PFSK-1 (cell line): Measurements from ENCODE around the gene FAM114A2.

ENCODE experiments used
- FOXP2 ChIP-seq: optimal IDR thresholded peaks from 2 replicates; pipeline ENCODE3; 2011; ENCODE audit warnings: borderline replicate concordance, control low read depth, inconsistent platforms; ENCODE audit not compliant: insufficient read depth; ENCODE audit errors: extremely low read length, extremely low read depth
- POLR2AphosphoS5 ChIP-seq: IDR thresholded peaks from 2 replicates; pipeline ENCODE4 v1.6.1; 2012; ENCODE audit warnings: low read depth, mild to moderate bottlenecking, control low read depth, low read length, moderate library complexity
- REST ChIP-seq, 2 experiments: IDR thresholded peaks; 2 replicates each; pipeline versions ENCODE4 v1.6.1 to v1.8.0; 2011 to 2012; ENCODE audit warnings: low read depth in 2 of 2, low read length in 2 of 2, control low read depth in 1 of 2, inconsistent platforms in 1 of 2, mild to moderate bottlenecking in 1 of 2, moderate library complexity in 1 of 2; ENCODE audit not compliant: insufficient read depth in 1 of 2
- SIN3A ChIP-seq: IDR thresholded peaks from 2 replicates; pipeline ENCODE4 v1.6.1; 2012; ENCODE audit warnings: mild to moderate bottlenecking, low read length, moderate library complexity, borderline replicate concordance; ENCODE audit not compliant: insufficient read depth
- TAF1 ChIP-seq: IDR thresholded peaks from 2 replicates; pipeline ENCODE4 v1.6.1; 2012; ENCODE audit warnings: low read length, control low read depth, borderline replicate concordance; ENCODE audit not compliant: insufficient read depth

FAM114A2 gene

GRCh38 chr5:153979028-153979783 is 59.5 kb downstream of the FAM114A2 start:
- no peak for TF ChIP-seq TAF1
- no peak for TF ChIP-seq SIN3A
- no peak for TF ChIP-seq REST (IDR thresholded peaks at IDR 0.05; ENCODE audit: insufficient read depth in 1 of 2, low read depth in 2 of 2, low read length in 2 of 2)
- no peak for TF ChIP-seq FOXP2
- TF ChIP-seq POLR2AphosphoS5, result no peak

DNA sequence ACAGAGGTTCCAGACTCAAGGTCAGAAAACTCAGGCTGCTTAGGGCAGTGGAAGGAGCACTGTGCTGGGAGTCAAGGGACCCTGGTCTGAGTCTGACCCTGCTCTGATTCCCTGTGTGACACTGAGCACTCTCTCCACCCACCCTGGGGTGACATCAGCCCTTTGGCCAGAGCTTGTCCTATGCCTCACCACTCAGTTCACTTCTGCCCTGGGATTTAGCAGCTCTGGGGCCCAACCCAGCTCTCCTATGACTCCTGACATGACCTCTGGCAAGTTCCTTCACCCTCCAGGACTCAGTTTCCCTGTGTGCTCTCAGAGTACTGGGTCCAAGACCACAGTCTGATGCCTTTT is 63.9 kb downstream of the FAM114A2 start:
- TF ChIP-seq FOXP2 (no peak), SIN3A (no peak), TAF1 (no peak), POLR2AphosphoS5 (no peak), REST (IDR thresholded peaks at IDR 0.05; ENCODE audit: insufficient read depth in 1 of 2, low read depth in 2 of 2, low read length in 2 of 2) (no peak)

- TF ChIP-seq SIN3A (no peak), REST (IDR thresholded peaks at IDR 0.05; ENCODE audit: insufficient read depth in 1 of 2, low read depth in 2 of 2, low read length in 2 of 2) (no peak), TAF1 (no peak), POLR2AphosphoS5 (no peak), FOXP2 (no peak)
Measured at GRCh38 chr5:153974131-153974812, 64.4 kb downstream of the FAM114A2 start.

GRCh38 chr5:153972240-153972639 is 66.5 kb downstream of the FAM114A2 start:
- TF ChIP-seq POLR2AphosphoS5 (no peak), TAF1 (no peak), REST (IDR thresholded peaks at IDR 0.05; ENCODE audit: insufficient read depth in 1 of 2, low read depth in 2 of 2, low read length in 2 of 2) (no peak), FOXP2 (no peak), SIN3A (no peak)
